Neural progenitor cell (in vitro differentiated cells): Measurements from ENCODE around the gene GNG4.
"Not testable (repeated sequence)": the region's sequence is repeated elsewhere in the genome, so short reads cannot be mapped to it uniquely, and the experiment has no call there.

Source experiments
- CTCF ChIP-seq: fragments of 200-600 bp; sonication (generic); IDR thresholded peaks from 2 replicates; pipeline ENCODE4 v1.5.1; 2017; ENCODE audit warnings: antibody characterized with exemption, mild to moderate bottlenecking
- EZH2 ChIP-seq: fragments of 200-600 bp; sonication (generic); IDR thresholded peaks from 2 replicates; pipeline ENCODE4 v1.6.1; 2017; ENCODE audit warnings: antibody characterized with exemption, mild to moderate bottlenecking, moderate library complexity
- EZH2phosphoT487 ChIP-seq: fragments of 200-600 bp; sonication (generic); IDR thresholded peaks from 2 replicates; pipeline ENCODE4 v1.6.1; 2017; ENCODE audit warnings: antibody characterized with exemption

- not testable (repeated sequence) for TF ChIP-seq CTCF, EZH2, EZH2phosphoT487
Observed at GRCh38 chr1:235647537-235647936, 2.0 kb downstream of the GNG4 start.
